Hippocampal formation (tissue), 2 donors: Measurements from ENCODE around the gene CISD1.

Source experiments
- DNase-seq, 2 donors: peaks; one replicate each; lab custom pipeline; 2025; lab: John Stamatoyannopoulos, UW

CISD1 gene

DNA sequence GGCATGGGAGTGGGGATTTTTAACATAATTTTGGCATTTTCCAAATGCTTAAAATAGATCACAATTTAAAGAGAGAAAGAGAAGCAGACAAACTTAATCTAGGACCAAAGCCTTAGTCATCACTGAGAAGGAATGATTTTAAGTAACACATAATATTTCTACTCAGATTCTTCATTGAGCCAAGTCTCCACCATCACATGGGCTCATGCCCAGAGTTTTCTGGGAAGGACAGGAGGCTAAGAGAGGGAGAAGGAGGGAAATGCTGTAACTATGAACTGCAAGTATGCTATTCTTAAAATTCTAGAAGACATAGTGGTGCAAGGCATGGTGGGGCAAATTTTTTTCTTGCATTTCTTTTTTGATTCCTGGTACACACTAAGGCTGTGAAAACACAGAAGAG, 42.1 kb downstream of the CISD1 start:
- no peak for DNase-seq

- DNase-seq = no peak
These were observed 47.9 kb downstream of the CISD1 start for GRCh38 chr10:58316874-58317273.

- no peak for DNase-seq
These were observed 49.4 kb downstream of the CISD1 start for GRCh38 chr10:58318346-58318745.

- no peak for DNase-seq
These were observed 50.6 kb downstream of the CISD1 start for GRCh38 chr10:58319599-58319998.

DNA sequence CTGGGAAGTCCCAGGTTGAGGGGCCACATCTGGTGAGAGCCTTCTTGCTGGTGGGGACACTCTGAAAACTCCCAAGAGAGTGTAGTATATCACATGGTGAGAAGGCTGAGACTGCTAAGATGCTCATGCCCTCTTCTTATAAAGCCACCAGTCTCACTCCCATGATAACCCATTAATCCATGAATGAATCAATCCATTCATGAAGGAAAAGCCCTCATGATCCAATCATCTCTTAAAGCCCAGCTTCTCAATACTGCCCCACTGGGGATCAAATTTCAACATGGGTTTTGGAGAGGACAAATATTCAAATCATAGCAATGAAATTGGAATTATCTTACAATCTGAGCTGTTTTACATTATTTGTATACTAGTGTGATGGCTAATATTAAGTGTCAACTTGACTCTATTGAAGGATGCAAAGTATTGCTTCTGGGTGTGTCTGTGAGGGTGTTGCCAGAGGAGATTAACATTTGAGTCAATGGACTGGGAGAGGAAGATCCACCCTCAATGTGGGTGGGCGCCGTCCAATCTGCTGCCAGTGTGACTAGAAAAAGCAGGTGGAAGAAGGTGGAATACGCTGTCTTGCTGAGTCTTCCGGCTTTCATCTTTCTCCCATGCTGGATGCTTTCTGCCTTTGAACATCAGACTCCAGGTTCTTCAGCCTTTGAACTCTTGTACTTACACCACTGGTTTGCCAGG, 51.5 kb downstream of the CISD1 start:
- DNase-seq = no peak

DNA sequence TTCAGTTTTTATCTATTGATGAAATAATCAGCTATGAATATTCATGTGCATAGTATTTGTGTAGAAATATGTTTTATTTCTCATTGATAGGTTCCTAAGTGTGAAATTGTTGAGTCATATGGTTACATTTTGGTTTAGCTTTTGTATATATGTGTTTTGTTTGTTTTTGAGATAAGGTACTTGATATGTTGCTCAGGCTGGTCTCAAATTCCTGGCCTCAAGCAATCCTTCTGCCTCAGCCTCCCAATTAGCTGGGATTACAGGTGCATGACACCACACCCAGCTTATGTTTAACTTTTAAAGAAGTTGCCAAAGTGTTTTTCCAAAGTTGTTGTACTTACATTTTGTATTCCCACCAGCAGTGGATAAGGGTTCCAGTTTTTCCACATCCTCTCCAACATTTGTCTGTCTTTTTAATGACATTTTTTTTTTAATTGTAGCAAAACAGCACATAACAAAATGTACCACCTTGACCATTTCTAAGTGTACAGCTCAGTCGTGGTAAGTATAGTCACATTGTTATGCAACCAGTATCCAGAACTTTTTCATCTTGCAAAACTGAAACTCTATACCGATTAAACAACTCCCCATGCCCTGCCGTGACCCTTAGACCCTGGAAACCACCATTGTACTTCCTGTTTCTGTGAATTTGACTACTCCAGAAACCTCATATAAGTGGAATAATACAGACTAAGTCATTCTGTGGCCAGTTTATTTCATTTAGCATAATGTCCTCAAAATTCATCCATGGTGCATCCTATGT, 53.3 kb downstream of the CISD1 start:
- no peak for DNase-seq

DNA sequence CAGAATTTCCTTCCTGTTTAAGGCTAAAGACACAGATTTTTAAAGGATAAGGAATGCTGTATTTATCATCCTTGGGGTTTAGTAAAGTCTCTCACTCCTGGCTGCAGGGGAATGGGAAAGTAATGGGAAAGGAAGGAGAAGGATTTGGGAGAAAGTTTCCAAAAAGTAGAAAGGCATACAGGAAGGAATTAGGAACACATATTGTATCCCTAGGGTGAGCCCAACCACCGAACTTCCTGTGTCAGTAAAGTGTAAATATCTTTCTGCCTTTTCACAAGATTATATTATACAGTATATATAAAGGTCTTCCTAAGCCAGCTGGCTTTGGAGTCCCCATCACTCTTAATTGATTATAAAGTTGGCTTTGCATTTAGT, 53.9 kb downstream of the CISD1 start:
- no peak for DNase-seq

- no peak for DNase-seq
These were observed 58.0 kb downstream of the CISD1 start for GRCh38 chr10:58326967-58327381.

GRCh38 chr10:58328233-58328632, 59.3 kb downstream of the CISD1 start:
- DNase-seq = no peak

- DNase-seq = no peak
These were observed 61.5 kb downstream of the CISD1 start for GRCh38 chr10:58330431-58330830.

DNA sequence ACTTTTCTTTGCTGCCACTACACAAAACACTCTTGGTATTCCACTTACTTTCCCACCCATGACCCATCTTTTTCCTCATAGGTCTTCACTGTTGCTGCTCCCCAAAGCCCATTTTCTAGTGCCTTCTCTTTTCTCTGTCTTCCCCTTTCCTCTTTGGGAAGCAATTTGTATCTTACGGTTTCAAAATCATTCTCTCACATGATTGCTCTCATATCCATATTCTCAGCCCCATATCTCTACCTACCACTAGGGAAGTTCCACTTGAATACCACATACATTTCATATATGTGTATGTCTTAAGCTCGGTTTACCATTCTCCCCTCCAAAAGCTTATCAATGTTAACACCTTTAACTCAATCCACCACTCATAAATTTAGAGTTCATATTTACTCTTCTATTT, 62.7 kb downstream of the CISD1 start:
- DNase-seq = no peak

DNA sequence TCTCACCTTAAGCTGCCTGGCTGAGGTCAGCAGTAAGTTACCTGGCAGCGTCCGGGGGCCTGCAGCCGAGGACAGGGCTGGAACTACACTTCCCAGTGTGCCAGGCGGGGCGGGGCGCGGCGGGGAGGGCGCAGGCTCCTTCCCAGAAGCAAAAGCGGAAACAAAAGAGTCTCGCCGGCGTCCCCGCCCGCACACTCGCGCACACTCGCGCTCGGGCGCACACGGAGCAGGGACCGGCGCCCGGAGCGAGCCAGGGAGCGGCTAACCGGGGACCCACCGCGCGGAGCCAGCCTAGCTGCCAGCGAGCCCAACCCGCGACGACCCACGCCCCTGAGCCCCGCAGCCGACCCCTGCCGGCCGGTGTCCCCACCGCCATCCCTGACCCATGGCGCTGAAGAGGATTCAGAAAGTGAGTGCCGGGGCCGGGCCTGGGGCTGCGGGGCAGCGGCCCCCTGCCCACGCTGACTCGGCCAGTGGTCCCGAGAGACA, 65.9 kb downstream of the CISD1 start, which contains the start of gene UBE2D1:
TSS of gene UBE2D1 (plus strand) at position 190 of the 489 bp plus-strand sequence. CDS start at position 386, 196 bp downstream.
- DNase-seq = peak; percentile 81

GRCh38 chr10:58335306-58336005, 66.5 kb downstream of the CISD1 start:
- DNase-seq = peak in 1 of 2 donors; percentile 22

- no peak for DNase-seq
These were observed 67.3 kb downstream of the CISD1 start for GRCh38 chr10:58336242-58336641.
